DND-41 (cell line): Measurements from ENCODE around the gene SOS2.
"Not testable (repeated sequence)": the region's sequence is repeated elsewhere in the genome, so short reads cannot be mapped to it uniquely, and the experiment has no call there.

Experiments used
- ATAC-seq: fragments of 200-7000 bp; cut with Tn5 transposase; 3 replicates; pipeline ENCODE4 v1.9.1; 2021; ENCODE audit warnings: low read depth; ENCODE audit not compliant: insufficient read depth
- DNase-seq: peaks from one replicate; pipeline ENCODE4 v3.0.0-alpha.2; 2020
- H2AFZ ChIP-seq: 2 replicates; pipeline ENCODE4 v1.6.0; 2012; ENCODE audit warnings: low read depth, low read length
- H3K27ac ChIP-seq: 2 replicates; pipeline ENCODE4 v1.5.1; 2012; ENCODE audit warnings: low read length, inconsistent platforms
- H3K27me3 ChIP-seq: fragments of 200-600 bp; sonication (generic); 2 replicates; pipeline ENCODE4 v1.6.0; 2012; ENCODE audit warnings: low read length, mild to moderate bottlenecking, inconsistent platforms; ENCODE audit not compliant: insufficient read depth, poor library complexity
- H3K36me3 ChIP-seq: 2 replicates; pipeline ENCODE4 v1.5.1; 2012; ENCODE audit warnings: low read length, inconsistent platforms; ENCODE audit not compliant: insufficient read depth
- H3K4me1 ChIP-seq: 2 replicates; pipeline ENCODE4 v1.5.1; 2012; ENCODE audit warnings: mild to moderate bottlenecking, low read length; ENCODE audit not compliant: insufficient read depth
- H3K4me2 ChIP-seq: 2 replicates; pipeline ENCODE4 v1.6.0; 2012; ENCODE audit warnings: mild to moderate bottlenecking, moderate library complexity, low read length, inconsistent platforms; ENCODE audit not compliant: insufficient read depth
- H3K4me3 ChIP-seq, 2 experiments: fragments of 200-600 bp in 1 of 2; shearing (Covaris generic) in 1 of 2; 2 replicates each; pipeline ENCODE4 v1.5.1; 2012 to 2016; ENCODE audit warnings: inconsistent platforms in 2 of 2, low read length in 2 of 2, mild to moderate bottlenecking in 2 of 2, low read depth in 1 of 2, moderate library complexity in 1 of 2
- H3K79me2 ChIP-seq: 2 replicates; pipeline ENCODE4 v1.6.0; 2012; ENCODE audit warnings: low read length, inconsistent platforms; ENCODE audit not compliant: insufficient read depth
- H3K9ac ChIP-seq: 2 replicates; pipeline ENCODE4 v1.6.0; 2012; ENCODE audit warnings: low read depth, mild to moderate bottlenecking, inconsistent platforms, low read length, moderate library complexity
- H3K9me3 ChIP-seq: 2 replicates; pipeline ENCODE4 v1.5.1; 2012; ENCODE audit warnings: low read length, moderate library complexity, mild to moderate bottlenecking, inconsistent platforms; ENCODE audit not compliant: insufficient read depth, severe bottlenecking
- H4K20me1 ChIP-seq: 2 replicates; pipeline ENCODE4 v1.6.0; 2012; ENCODE audit warnings: low read length; ENCODE audit not compliant: insufficient read depth
- CTCF ChIP-seq: IDR thresholded peaks from 2 replicates; pipeline ENCODE4 v1.5.1; 2012; ENCODE audit warnings: borderline replicate concordance, low read length, moderate library complexity, mild to moderate bottlenecking; ENCODE audit not compliant: poor library complexity, severe bottlenecking; ENCODE audit errors: extremely low read depth
- EZH2 ChIP-seq: IDR thresholded peaks from 3 replicates; pipeline ENCODE4 v1.6.1; 2012; ENCODE audit warnings: borderline replicate concordance, low read depth, mild to moderate bottlenecking, moderate library complexity, low read length, inconsistent platforms; ENCODE audit not compliant: severe bottlenecking

The SOS2 gene

GRCh38 chr14:50082308-50082742, 149.1 kb downstream of the SOS2 start:
- H3K9me3 ChIP-seq = no peaks in the 10 kb centered on the region
- H3K4me1 ChIP-seq = no peaks in the 10 kb centered on the region
- H3K79me2 ChIP-seq = no peaks in the 10 kb centered on the region
- H3K4me2 ChIP-seq = no peak overlapping the region
- no peaks in the 10 kb centered on the region for H3K27me3 ChIP-seq
- ATAC-seq = no peak
- H3K27ac ChIP-seq = no peak overlapping the region
- H3K4me3 ChIP-seq = no peak overlapping the region
- no peak overlapping the region for H2AFZ ChIP-seq
- H3K36me3 ChIP-seq = no peaks in the 10 kb centered on the region
- no peaks in the 10 kb centered on the region for H4K20me1 ChIP-seq
- H3K9ac ChIP-seq = no peak overlapping the region
- no peak for DNase-seq
- TF ChIP-seq EZH2 = no peak
- TF ChIP-seq CTCF = no peak

- not testable (repeated sequence) for H3K4me1 ChIP-seq, ATAC-seq, H3K79me2 ChIP-seq, H2AFZ ChIP-seq, H3K9ac ChIP-seq, H4K20me1 ChIP-seq, H3K27ac ChIP-seq, DNase-seq, H3K4me2 ChIP-seq, H3K27me3 ChIP-seq, H3K4me3 ChIP-seq, H3K9me3 ChIP-seq, H3K36me3 ChIP-seq
Measured at GRCh38 chr14:50079103-50079502, 152.3 kb downstream of the SOS2 start.

GRCh38 chr14:50073663-50074062, 157.7 kb downstream of the SOS2 start:
- H2AFZ ChIP-seq, H3K36me3 ChIP-seq, H3K27me3 ChIP-seq, H3K4me2 ChIP-seq, ATAC-seq, H3K4me1 ChIP-seq, H3K9ac ChIP-seq, DNase-seq, H3K79me2 ChIP-seq, H3K27ac ChIP-seq, H3K9me3 ChIP-seq, H4K20me1 ChIP-seq, H3K4me3 ChIP-seq: not testable (repeated sequence)

GRCh38 chr14:50072395-50072794, 159.0 kb downstream of the SOS2 start:
- ATAC-seq (no peak), DNase-seq (no peak)
- TF ChIP-seq CTCF = no peak
- TF ChIP-seq EZH2 = no peak
- H3K4me2 ChIP-seq = no peak overlapping the region
- no peaks in the 10 kb centered on the region for H3K36me3 ChIP-seq
- H3K9ac ChIP-seq = no peak overlapping the region
- H3K9me3 ChIP-seq = no peaks in the 10 kb centered on the region
- H2AFZ ChIP-seq = no peak overlapping the region
- H4K20me1 ChIP-seq = no peaks in the 10 kb centered on the region
- no peaks in the 10 kb centered on the region for H3K4me1 ChIP-seq
- H3K27me3 ChIP-seq = no peaks in the 10 kb centered on the region
- H3K4me3 ChIP-seq = no peak overlapping the region
- no peaks in the 10 kb centered on the region for H3K79me2 ChIP-seq
- no peak overlapping the region for H3K27ac ChIP-seq
